ENCODE data around the gene TAS2R30.

TAS2R30 gene

GRCh38 chr12:11134305-11134704 is at the start of gene TAS2R30:
Gene TAS2R30, minus strand, starts transcription at chr12:11134644. Its CDS starts 400 bp downstream, at chr12:11134244.
- Histone ChIP-seq H3K4me3 (no peak within 1 kb of the TSS), H3K27ac (no peak within 1 kb of the TSS)

GRCh38 chr12:11183011-11183410 is 48.6 kb upstream of the TAS2R30 start:
- H3K4me3 ChIP-seq: no peak overlapping the region
- H3K27ac ChIP-seq: no peak overlapping the region

- Histone ChIP-seq H3K27ac (no peak overlapping the region), H3K4me3 (no peak overlapping the region)
Measured at GRCh38 chr12:11182529-11182928, 48.1 kb upstream of the TAS2R30 start.

GRCh38 chr12:11178250-11178649 is 43.8 kb upstream of the TAS2R30 start:
- no peak overlapping the region for H3K4me3 ChIP-seq
- no peak overlapping the region for H3K27ac ChIP-seq

- Histone ChIP-seq H3K27ac (no peak overlapping the region), H3K4me3 (no peak overlapping the region)
Measured at GRCh38 chr12:11174022-11174421, 39.6 kb upstream of the TAS2R30 start.

GRCh38 chr12:11171969-11172675 is 37.7 kb upstream of the TAS2R30 start:
- Histone ChIP-seq H3K27ac (peak overlapping the region in 19 of 21 experiments; percentile 92 to 99 (median 97)), H3K4me3 (peak overlapping the region; percentile 85 to 99 (median 93))

GRCh38 chr12:11171145-11171968 is 36.9 kb upstream of the TAS2R30 start, which contains the start of gene SMIM10L1:
Gene SMIM10L1, plus strand, starts transcription at chr12:11171194. Its CDS starts 163 bp downstream, at chr12:11171357.
- Histone ChIP-seq H3K27ac (peak within 1 kb of the TSS; percentile 90 to 99 (median 97)), H3K4me3 (peak within 1 kb of the TSS; percentile 85 to 99 (median 93))

- H3K4me3 ChIP-seq: peak overlapping the region; percentile 85 to 99 (median 93)
- peak overlapping the region; percentile 90 to 99 (median 97) for H3K27ac ChIP-seq
Measured at GRCh38 chr12:11170810-11171144, 36.3 kb upstream of the TAS2R30 start.

- Histone ChIP-seq H3K4me3 (no peak overlapping the region), H3K27ac (no peak overlapping the region)
Measured at GRCh38 chr12:11166300-11166699, 31.9 kb upstream of the TAS2R30 start.

- Histone ChIP-seq H3K4me3 (no peak overlapping the region), H3K27ac (no peak overlapping the region)
Measured at GRCh38 chr12:11164384-11164783, 29.9 kb upstream of the TAS2R30 start.

GRCh38 chr12:11162502-11162901 is 28.1 kb upstream of the TAS2R30 start:
- no peak overlapping the region for H3K4me3 ChIP-seq

GRCh38 chr12:11158885-11159444 is 24.5 kb upstream of the TAS2R30 start:
- no peak overlapping the region for H3K4me3 ChIP-seq
- no peak overlapping the region for H3K27ac ChIP-seq

More at GRCh38 chr12:11162502-11162901, 28.1 kb upstream of the TAS2R30 start:
- H3K27ac ChIP-seq: no peak overlapping the region

- no peak overlapping the region for H3K27ac ChIP-seq
Measured at GRCh38 chr12:11154400-11154925, 20.0 kb upstream of the TAS2R30 start.

GRCh38 chr12:11152725-11153124 is 18.3 kb upstream of the TAS2R30 start:
- no peak overlapping the region for H3K27ac ChIP-seq
- no peak overlapping the region for H3K4me3 ChIP-seq

More at GRCh38 chr12:11154400-11154925, 20.0 kb upstream of the TAS2R30 start:
- H3K4me3 ChIP-seq: no peak overlapping the region

GRCh38 chr12:11150832-11151231 is 16.4 kb upstream of the TAS2R30 start:
- Histone ChIP-seq H3K4me3 (no peak overlapping the region), H3K27ac (no peak overlapping the region)

GRCh38 chr12:11147420-11147819 is 13.0 kb upstream of the TAS2R30 start:
- H3K4me3 ChIP-seq: no peak overlapping the region
- no peak overlapping the region for H3K27ac ChIP-seq

- H3K4me3 ChIP-seq: no peak overlapping the region
- H3K27ac ChIP-seq: no peak overlapping the region
Measured at GRCh38 chr12:11144297-11144696, 9.9 kb upstream of the TAS2R30 start.

GRCh38 chr12:11143352-11143751 is 8.9 kb upstream of the TAS2R30 start:
- H3K4me3 ChIP-seq: no peak overlapping the region
- H3K27ac ChIP-seq: no peak overlapping the region

GRCh38 chr12:11136075-11136474 is 1.6 kb upstream of the TAS2R30 start:
- H3K27ac ChIP-seq: no peak overlapping the region
- no peak overlapping the region for H3K4me3 ChIP-seq

GRCh38 chr12:11133816-11134215 is 628 bp downstream of the TAS2R30 start:
- H3K27ac ChIP-seq: no peak overlapping the region
- no peak overlapping the region for H3K4me3 ChIP-seq

Data from skin epidermis (tissue), 12 donors.